HepG2 (cell line): ENCODE measurements around the gene LDHB. TPM values are rescaled to one million over a fixed set of nuclear protein-coding genes. Genes with fewer than 3 reads are reported as not detected.

ENCODE experiments used
- ATAC-seq: fragments of 200-7000 bp; cut with Tn5 transposase; 3 replicates; pipeline ENCODE4 v1.9.1; 2020; ENCODE audit warnings: mild to moderate bottlenecking, moderate library complexity
- BruUV-seq: library from RNA; stranded (reverse); fragments of 400-500 nt; replicated peaks from 2 replicates; lab custom pipeline; 2021; lab: Mats Ljungman, UMichigan
- CTCF ChIA-PET: fragments of 300-600 bp; formaldehyde crosslinking; extraction: SDS; loops from one replicate; lab custom pipeline; 2021; ENCODE audit warnings: low total read pairs, inconsistent platforms, low intra/inter-chr PET ratio; lab: Yijun Ruan, JAX
- POLR2A ChIA-PET: fragments of 350-600 bp; sonication (Branson Sonifier 250); formaldehyde crosslinking; loops from one replicate; lab custom pipeline; 2020; ENCODE audit warnings: antibody characterized with exemption, inconsistent platforms; lab: Yijun Ruan, JAX
- DNase-seq: peaks from one replicate; pipeline ENCODE4 v3.0.0-alpha.2; 2015; ENCODE audit warnings: low spot score
- FAIRE-seq: peaks from 3 replicates; lab custom pipeline; 2011; peaks lifted over from hg19 to GRCh38; lab: Jason Lieb, UNC
- H2AFZ ChIP-seq: one replicate; pipeline ENCODE4 v1.6.1; 2011; ENCODE audit warnings: low read length, inconsistent platforms
- H3K27ac ChIP-seq: fragments of 300-600 bp; 3 replicates; pipeline ENCODE4 v1.8.0; 2011; ENCODE audit warnings: mixed run types, mild to moderate bottlenecking, mixed read lengths, low read length, inconsistent platforms; ENCODE audit not compliant: insufficient read depth; ENCODE audit errors: extremely low read length
- H3K27me3 ChIP-seq, 2 experiments: fragments of 200-600 bp in 1 of 2; 2 replicates in 1 of 2; 3 replicates in 1 of 2; pipeline versions ENCODE4 v1.6.0 to v1.8.0; 2011; ENCODE audit warnings: low read length in 2 of 2, mild to moderate bottlenecking in 2 of 2, moderate library complexity in 2 of 2, inconsistent platforms in 1 of 2; ENCODE audit not compliant: insufficient read depth in 2 of 2, control insufficient read depth in 1 of 2
- H3K36me3 ChIP-seq, 2 experiments: fragments of 200-600 bp in 1 of 2; replicated peaks in 1 of 2; 2 replicates in 1 of 2; 3 replicates in 1 of 2; pipeline versions ENCODE4 v1.5.1 to v1.8.0; 2011; ENCODE audit warnings: low read length in 2 of 2, inconsistent platforms in 1 of 2; ENCODE audit not compliant: insufficient read depth in 2 of 2, control insufficient read depth in 1 of 2
- H3K4me1 ChIP-seq: 2 replicates; pipeline ENCODE4 v1.5.1; 2012; ENCODE audit warnings: low read length, inconsistent platforms; ENCODE audit not compliant: insufficient read depth
- H3K4me2 ChIP-seq: 2 replicates; pipeline ENCODE4 v1.6.0; 2011; ENCODE audit warnings: low read depth, low read length, inconsistent platforms
- H3K4me3 ChIP-seq, 3 experiments: fragments of 200-600 bp in 1 of 3; sonication (generic), shearing (Covaris generic) in 1 of 3; replicated peaks in 1 of 3; 2 replicates each; pipeline ENCODE4 v1.5.1; 2011 to 2016; ENCODE audit warnings: low read length in 3 of 3, inconsistent platforms in 2 of 3, low read depth in 2 of 3, mild to moderate bottlenecking in 2 of 3, control low read depth in 1 of 3, mixed read lengths in 1 of 3; ENCODE audit not compliant: insufficient read depth in 1 of 3
- H3K79me2 ChIP-seq: one replicate; pipeline ENCODE4 v1.6.1; 2011; ENCODE audit warnings: low read length, inconsistent platforms; ENCODE audit not compliant: insufficient read depth
- H3K9ac ChIP-seq: 2 replicates; pipeline ENCODE4 v1.6.0; 2011; ENCODE audit warnings: mild to moderate bottlenecking, low read depth, low read length, inconsistent platforms; ENCODE audit not compliant: insufficient read depth
- H3K9me3 ChIP-seq: 2 replicates; pipeline ENCODE4 v1.5.1; 2012; ENCODE audit warnings: mild to moderate bottlenecking, low read length
- H4K20me1 ChIP-seq: 2 replicates; pipeline ENCODE4 v1.6.0; 2011; ENCODE audit warnings: inconsistent platforms, mild to moderate bottlenecking, low read length, moderate library complexity; ENCODE audit not compliant: insufficient read depth
- CREB3 ChIP-seq: sonication (generic); formaldehyde crosslinking; IDR thresholded peaks from 2 replicates; pipeline ENCODE4 v1.5.0; 2020; ENCODE audit warnings: missing genetic modification reagents
- RAD51 ChIP-seq: fragments of 450-650 bp; IDR thresholded peaks from 2 replicates; pipeline ENCODE4 v1.6.1; 2016; ENCODE audit warnings: borderline replicate concordance
- RARA ChIP-seq: IDR thresholded peaks from 2 replicates; pipeline ENCODE4 v1.6.1; 2016; ENCODE audit warnings: missing genetic modification reagents, missing compliant biosample characterization
- SMAD3 ChIP-seq: sonication (generic); formaldehyde crosslinking; IDR thresholded peaks from 2 replicates; pipeline ENCODE4 v1.4.0; 2020; ENCODE audit warnings: missing genetic modification reagents
- SNAPC4 ChIP-seq: sonication (generic); formaldehyde crosslinking; IDR thresholded peaks from 2 replicates; pipeline ENCODE4 v1.4.0; 2020; ENCODE audit warnings: mild to moderate bottlenecking, missing genetic modification reagents
- TARDBP ChIP-seq: sonication (generic); formaldehyde crosslinking; IDR thresholded peaks from 2 replicates; pipeline ENCODE4 v1.8.0; 2022; ENCODE audit warnings: mild to moderate bottlenecking, missing genetic modification reagents
- TMF1 ChIP-seq: sonication (generic); formaldehyde crosslinking; IDR thresholded peaks from 2 replicates; pipeline ENCODE4 v1.8.1; 2022; ENCODE audit warnings: low read depth, missing genetic modification reagents
- ZBTB25 ChIP-seq: IDR thresholded peaks from 2 replicates; pipeline ENCODE4 v1.6.1; 2018; ENCODE audit warnings: missing genetic modification reagents
- ZFP62 ChIP-seq: sonication (generic); formaldehyde crosslinking; IDR thresholded peaks from 2 replicates; pipeline ENCODE4 v1.4.0; 2020; ENCODE audit warnings: missing genetic modification reagents
- ZNF251 ChIP-seq: sonication (generic); formaldehyde crosslinking; IDR thresholded peaks from 2 replicates; pipeline ENCODE4 v1.9.0; 2021; ENCODE audit warnings: mild to moderate bottlenecking, missing genetic modification reagents
- ZNF326 ChIP-seq: sonication (generic); formaldehyde crosslinking; IDR thresholded peaks from 2 replicates; pipeline ENCODE4 v1.4.0; 2020; ENCODE audit warnings: missing genetic modification reagents, borderline replicate concordance
- ZNF530 ChIP-seq: sonication (generic); formaldehyde crosslinking; IDR thresholded peaks from 2 replicates; pipeline ENCODE4 v1.5.0; 2020; ENCODE audit warnings: low read depth, mild to moderate bottlenecking, missing genetic modification reagents
- ZNF614 ChIP-seq: IDR thresholded peaks from 2 replicates; pipeline ENCODE4 v1.6.1; 2018; ENCODE audit warnings: missing biosample characterization, missing genetic modification reagents, inconsistent platforms, borderline replicate concordance
- ZNF737 ChIP-seq: sonication (generic); formaldehyde crosslinking; IDR thresholded peaks from 2 replicates; pipeline ENCODE4 v1.5.0; 2020; ENCODE audit warnings: missing genetic modification reagents, mild to moderate bottlenecking, borderline replicate concordance
- ZNF841 ChIP-seq: sonication (generic); formaldehyde crosslinking; IDR thresholded peaks from 2 replicates; pipeline ENCODE4 v1.8.1; 2023; ENCODE audit warnings: missing genetic modification reagents, borderline replicate concordance
- ZSCAN22 ChIP-seq: sonication (generic); formaldehyde crosslinking; IDR thresholded peaks from 2 replicates; pipeline ENCODE4 v1.4.0; 2020; ENCODE audit warnings: mild to moderate bottlenecking, missing genetic modification reagents
- in situ Hi-C: cut with HindIII; loops from 2 replicates; pipeline ENCODE4 v1.10.0; 2017; ENCODE audit warnings: low pct_unique_long_range_greater_than_20kb; ENCODE audit not compliant: extremely low pct_ligation_motif_present
- intact Hi-C: fragments of 100-400 bp; cut with micrococcal nuclease; formaldehyde crosslinking; loops from one replicate; pipeline ENCODE4 v1.10.0; 2022; ENCODE audit not compliant: unreplicated experiment
- polyA plus RNA-seq, 8 experiments: library from polyadenylated mRNA; depleted of rRNA in 3 of 8; stranded (reverse) in 7 of 8; unstranded in 1 of 8; fragments of >200 nt; fragmentation: Illumina TruSeq in 4 of 8; extraction: Trizol in 4 of 8; gene quantifications; 2 replicates each; pipeline versions ENCODE4 v1.2.1 to v1.2.3, GENCODE V29; 2011 to 2016; ENCODE audit warnings: low read depth in 4 of 8, missing spikeins in 1 of 8, mixed read lengths in 1 of 8; ENCODE audit not compliant: insufficient read depth in 1 of 8
- total RNA-seq, 5 experiments: library from RNA; depleted of rRNA; stranded (reverse); fragments of >200 nt; fragmentation: Illumina TruSeq; extraction: Trizol; gene quantifications; 2 replicates each; pipeline ENCODE4 v1.2.3, GENCODE V29; 2016; ENCODE audit warnings: low read depth in 1 of 5

The LDHB gene
- total and polyA plus RNA-seq, 2 of the 13 experiments (the other 11 are each of a cell fraction or from before 2014, with no cell fraction given), result 0.08 TPM; not detected in 1

- BruUV-seq, result no TSS peak
- ChIA-PET POLR2A (no interaction called here), CTCF (interaction anchor here (2.6 kb wide), 1 partner anchor 323 kb away, joined by 17 read pairs; no protein-coding TSS in a partner anchor)
- Histone ChIP-seq H3K36me3 (no peaks in the 10 kb centered on the region), H3K27ac (no peak overlapping the region), H3K4me3 (no peak overlapping the region), H3K9ac (no peak overlapping the region), H3K9me3 (no peaks in the 10 kb centered on the region), H3K79me2 (no peaks in the 10 kb centered on the region), H3K4me2 (no peak overlapping the region), H3K4me1 (no peaks in the 10 kb centered on the region), H4K20me1 (no peaks in the 10 kb centered on the region), H3K27me3 (no peaks in the 10 kb centered on the region), H2AFZ (no peak overlapping the region)
- FAIRE-seq (no peak), ATAC-seq (no peak), DNase-seq (no peak)
- TF ChIP-seq ZNF614 (CRISPR knock-in tag) (no peak), ZNF530 (CRISPR knock-in tag) (no peak), ZNF841 (CRISPR knock-in tag) (no peak), ZNF251 (CRISPR knock-in tag) (no peak), RARA (no peak), SNAPC4 (CRISPR knock-in tag) (no peak), RAD51 (no peak), CREB3 (CRISPR knock-in tag) (no peak), TARDBP (CRISPR knock-in tag) (no peak), ZSCAN22 (CRISPR knock-in tag) (no peak), ZNF326 (CRISPR knock-in tag) (no peak), ZBTB25 (CRISPR knock-in tag) (no peak), ZFP62 (CRISPR knock-in tag) (no peak), SMAD3 (CRISPR knock-in tag) (no peak), TMF1 (CRISPR knock-in tag) (no peak), ZNF737 (no peak)
- intact Hi-C loops (loop anchor here (1.0 kb wide), 2 partner anchors 323 to 747 kb away; no protein-coding TSS in a partner anchor), in situ Hi-C loops (loop anchor here (5.0 to 25.0 kb wide), 3 partner anchors 296 to 384 kb away; no protein-coding TSS in a partner anchor)
These were observed 39.0 kb upstream of the LDHB start for GRCh38 chr12:21696625-21697024.
